KMS-11 (cell line): ENCODE data around the gene FAH.

ENCODE experiments used
- H2AFZ ChIP-seq: fragments of 200-600 bp; sonication (generic); 2 replicates; pipeline ENCODE4 v1.6.1; 2016; ENCODE audit warnings: antibody characterized with exemption, mixed run types, low read depth
- H3K27ac ChIP-seq: fragments of 200-600 bp; sonication (generic); 2 replicates; pipeline ENCODE4 v1.6.1; 2016; ENCODE audit warnings: mild to moderate bottlenecking, mixed run types
- H3K27me3 ChIP-seq: fragments of 200-600 bp; sonication (generic); 2 replicates; pipeline ENCODE4 v1.6.1; 2017; ENCODE audit warnings: mild to moderate bottlenecking, low read depth, mixed run types, moderate library complexity; ENCODE audit not compliant: insufficient read depth
- H3K36me3 ChIP-seq: fragments of 200-600 bp; sonication (generic); 2 replicates; pipeline ENCODE4 v1.6.1; 2017; ENCODE audit warnings: mild to moderate bottlenecking, mixed run types; ENCODE audit not compliant: insufficient read depth
- H3K4me1 ChIP-seq: fragments of 200-600 bp; sonication (generic); 2 replicates; pipeline ENCODE4 v1.6.1; 2016; ENCODE audit warnings: mild to moderate bottlenecking, low read depth, mixed run types; ENCODE audit not compliant: poor library complexity, severe bottlenecking
- H3K4me2 ChIP-seq: fragments of 200-600 bp; sonication (generic); 2 replicates; pipeline ENCODE4 v1.7.0; 2016; ENCODE audit warnings: mild to moderate bottlenecking, mixed run types
- H3K4me3 ChIP-seq: fragments of 200-600 bp; sonication (generic); IDR thresholded peaks from 2 replicates; pipeline ENCODE4 v1.6.1; 2017; ENCODE audit warnings: low read depth, low read length, mixed read lengths; ENCODE audit not compliant: insufficient read depth
- H3K79me2 ChIP-seq: fragments of 200-600 bp; sonication (generic); 2 replicates; pipeline ENCODE4 v1.6.1; 2016; ENCODE audit warnings: low read depth, mixed run types; ENCODE audit not compliant: insufficient read depth
- H3K9ac ChIP-seq: fragments of 200-600 bp; sonication (generic); 2 replicates; pipeline ENCODE4 v1.6.1; 2016; ENCODE audit warnings: mild to moderate bottlenecking, mixed run types
- H4K20me1 ChIP-seq: fragments of 200-600 bp; sonication (generic); 2 replicates; pipeline ENCODE4 v1.6.1; 2016; ENCODE audit warnings: mild to moderate bottlenecking, mixed run types; ENCODE audit not compliant: insufficient read depth
- CTCF ChIP-seq: fragments of 200-600 bp; sonication (generic); conservative IDR thresholded peaks from 2 replicates; pipeline ENCODE4 v1.6.1; 2017; ENCODE audit warnings: low read depth, mild to moderate bottlenecking, antibody characterized with exemption, low read length, moderate library complexity, mixed read lengths

Gene FAH

GRCh38 chr15:80174017-80174746 is 21.4 kb downstream of the FAH start:
- H3K79me2 ChIP-seq: no peaks in the 10 kb centered on the region
- no peak overlapping the region for H3K4me3 ChIP-seq
- H3K4me1 ChIP-seq: no peaks in the 10 kb centered on the region
- no peak overlapping the region for H3K4me2 ChIP-seq
- H2AFZ ChIP-seq: no peak overlapping the region
- no peaks in the 10 kb centered on the region for H3K27me3 ChIP-seq
- no peak overlapping the region for H3K27ac ChIP-seq
- no peaks in the 10 kb centered on the region for H4K20me1 ChIP-seq
- H3K9ac ChIP-seq: no peak overlapping the region
- H3K36me3 ChIP-seq: no peaks in the 10 kb centered on the region
- TF ChIP-seq CTCF: no peak

DNA sequence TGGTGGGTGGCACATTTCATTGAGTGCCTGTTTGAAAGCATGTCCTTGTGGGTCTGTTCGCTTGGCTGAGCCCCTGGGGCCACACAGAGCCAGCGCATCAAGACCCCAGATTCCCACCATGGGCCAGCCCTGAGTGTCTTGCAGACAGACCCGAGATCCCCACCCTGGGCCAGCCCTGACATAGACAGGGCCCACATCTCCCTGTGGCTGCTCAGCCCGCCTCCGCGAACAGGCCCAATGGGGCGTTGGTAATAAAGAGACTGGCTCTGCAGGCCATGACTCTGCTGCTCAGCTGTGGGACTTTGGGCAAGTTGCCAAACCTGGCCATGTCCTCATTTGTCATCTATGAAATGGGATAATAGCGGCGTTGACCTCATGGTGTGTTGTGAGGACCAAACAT is 22.6 kb downstream of the FAH start:
- Histone ChIP-seq H3K4me2 (no peak overlapping the region), H3K4me3 (no peak overlapping the region), H2AFZ (no peak overlapping the region), H3K36me3 (no peaks in the 10 kb centered on the region), H3K27ac (no peak overlapping the region), H4K20me1 (no peaks in the 10 kb centered on the region), H3K9ac (no peak overlapping the region), H3K4me1 (no peaks in the 10 kb centered on the region), H3K79me2 (no peaks in the 10 kb centered on the region), H3K27me3 (no peaks in the 10 kb centered on the region)
- no peak for TF ChIP-seq CTCF

DNA sequence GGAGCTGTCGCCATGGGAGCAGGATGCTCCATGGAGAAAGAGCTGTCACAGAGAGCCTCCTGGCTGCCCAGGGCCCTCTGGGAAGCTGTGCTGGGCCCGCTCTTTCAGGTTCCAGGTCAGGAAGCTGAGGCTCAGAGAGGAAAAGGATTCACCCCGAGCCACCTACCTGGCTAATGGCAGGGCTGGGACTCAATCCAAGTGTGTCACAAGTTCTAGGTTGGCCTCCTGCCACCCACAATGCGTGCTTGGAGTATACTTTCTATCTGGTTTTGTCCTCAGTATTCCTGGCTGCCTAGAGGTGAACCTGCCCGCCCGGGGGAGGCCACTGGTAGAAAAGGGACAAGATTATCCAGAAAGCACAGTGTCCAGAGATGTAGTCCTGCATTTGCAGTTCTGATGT is 23.6 kb downstream of the FAH start:
- TF ChIP-seq CTCF: no peak
- Histone ChIP-seq H3K27me3 (no peaks in the 10 kb centered on the region), H3K4me3 (no peak overlapping the region), H4K20me1 (no peaks in the 10 kb centered on the region), H3K4me2 (no peak overlapping the region), H3K79me2 (no peaks in the 10 kb centered on the region), H3K27ac (no peak overlapping the region), H3K36me3 (no peaks in the 10 kb centered on the region), H2AFZ (no peak overlapping the region), H3K9ac (no peak overlapping the region), H3K4me1 (no peaks in the 10 kb centered on the region)

DNA sequence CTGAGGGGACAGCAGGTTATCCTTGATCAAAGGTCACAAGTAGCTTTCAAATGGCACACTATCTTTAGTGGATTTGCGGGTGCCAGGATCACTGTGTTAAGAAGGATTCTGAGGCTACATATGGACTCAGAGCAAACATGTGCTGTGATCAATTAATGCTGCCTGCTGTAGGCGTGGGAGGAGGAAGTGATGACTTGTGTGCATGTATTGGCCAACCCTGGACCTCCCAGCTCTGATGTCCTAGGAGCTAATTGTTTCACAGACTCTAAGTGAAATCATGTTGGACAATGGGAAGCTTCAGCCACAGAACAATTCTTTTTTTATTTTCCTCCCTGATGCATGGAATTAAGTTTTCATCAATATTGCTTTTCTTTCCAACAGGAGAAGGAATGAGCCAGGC is 24.4 kb downstream of the FAH start:
- H3K9ac ChIP-seq: no peak overlapping the region
- H3K4me3 ChIP-seq: no peak overlapping the region
- no peaks in the 10 kb centered on the region for H3K36me3 ChIP-seq
- no peaks in the 10 kb centered on the region for H4K20me1 ChIP-seq
- H3K27me3 ChIP-seq: no peaks in the 10 kb centered on the region
- H3K4me2 ChIP-seq: no peak overlapping the region
- H3K27ac ChIP-seq: no peak overlapping the region
- TF ChIP-seq CTCF: no peak
- H3K79me2 ChIP-seq: no peaks in the 10 kb centered on the region
- no peak overlapping the region for H2AFZ ChIP-seq
- no peaks in the 10 kb centered on the region for H3K4me1 ChIP-seq
